ENCODE measurements around the gene FHOD1.

Gene FHOD1

DNA sequence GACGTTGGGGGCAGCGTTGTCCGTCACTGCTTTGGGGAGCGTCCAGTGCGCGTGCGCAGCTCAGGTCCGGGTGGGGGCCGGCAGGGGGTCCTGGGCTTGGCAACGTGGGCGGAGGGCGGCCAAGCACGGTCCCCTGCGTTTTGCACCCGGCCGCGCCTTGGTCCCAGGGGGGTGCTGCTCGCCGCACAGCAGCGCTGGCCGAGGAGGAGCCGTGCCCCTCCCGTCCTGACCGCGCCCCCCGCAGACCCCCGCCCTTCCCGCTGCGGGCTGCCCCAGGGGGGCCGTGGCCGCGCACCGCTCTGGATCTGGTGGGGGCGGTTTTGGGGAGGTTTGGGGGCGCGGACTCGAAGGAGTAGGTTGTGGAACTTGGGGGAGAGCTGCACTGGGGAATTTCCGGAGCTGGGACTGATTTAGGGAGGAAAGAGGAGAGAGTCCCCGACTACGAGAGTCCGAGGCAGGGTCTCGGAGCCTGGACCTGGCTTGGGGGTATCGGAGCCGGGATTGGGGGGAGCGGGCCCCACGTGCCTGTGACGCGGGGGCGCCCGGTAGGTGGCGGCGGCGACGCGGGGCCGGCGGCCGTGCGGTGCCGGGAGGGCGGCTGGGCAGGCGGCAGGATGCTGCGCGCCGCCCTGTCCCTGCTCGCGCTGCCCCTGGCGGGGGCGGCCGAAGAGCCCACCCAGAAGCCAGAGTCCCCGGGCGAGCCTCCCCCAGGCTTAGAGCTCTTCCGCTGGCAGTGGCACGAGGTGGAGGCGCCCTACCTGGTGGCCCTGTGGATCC lies 1.3 kb upstream of the FHOD1 start, which contains the start of gene SLC9A5:
SLC9A5 (plus strand) TSS at position 579 of the 777 bp plus-strand sequence; CDS start at position 615, 36 bp downstream.
- peak; percentile 46 for DNase-seq (ENCODE audit: low read depth)

DNA sequence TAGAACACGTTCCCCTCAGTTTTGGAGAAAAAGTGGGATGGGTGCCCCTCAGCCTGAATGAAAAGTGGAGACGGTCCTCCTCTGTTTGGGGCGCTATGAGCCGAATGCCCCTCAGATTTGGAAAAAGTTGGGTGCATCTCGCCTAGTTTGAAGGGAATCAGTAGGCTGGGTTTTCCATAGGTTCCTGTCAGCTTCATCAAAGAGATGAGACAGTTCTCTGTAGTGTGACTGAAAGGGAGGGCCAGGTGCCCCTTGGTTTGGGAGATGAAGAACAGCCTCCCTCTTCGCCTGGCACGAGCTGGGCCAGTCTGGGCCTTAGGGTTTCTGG lies 756 bp upstream of the FHOD1 start:
- no peak for DNase-seq (ENCODE audit: low read depth)

DNA sequence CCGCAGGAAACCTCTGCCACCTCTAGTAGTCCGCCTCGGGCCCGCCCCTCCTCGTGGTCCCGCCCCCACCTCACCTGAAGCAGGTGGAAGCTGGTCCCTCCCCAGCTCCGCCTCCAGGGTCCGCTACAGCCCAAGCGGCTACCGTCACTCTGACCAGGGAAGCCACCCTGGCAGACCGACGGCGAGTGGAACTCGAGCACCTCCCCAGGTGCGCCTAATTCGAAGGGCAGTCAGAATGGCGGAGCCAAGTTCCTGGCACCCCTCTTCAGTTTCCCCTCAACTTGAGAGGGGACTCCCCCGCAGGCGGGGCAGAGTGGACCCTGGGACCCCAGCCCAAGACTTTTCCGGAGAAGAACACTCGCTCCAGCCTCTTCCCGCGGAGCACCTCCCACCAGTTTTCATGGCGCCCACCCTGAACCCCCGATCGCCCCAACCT lies 507 bp downstream of the FHOD1 start:
- DNase-seq (ENCODE audit: low read depth), result no peak

DNA sequence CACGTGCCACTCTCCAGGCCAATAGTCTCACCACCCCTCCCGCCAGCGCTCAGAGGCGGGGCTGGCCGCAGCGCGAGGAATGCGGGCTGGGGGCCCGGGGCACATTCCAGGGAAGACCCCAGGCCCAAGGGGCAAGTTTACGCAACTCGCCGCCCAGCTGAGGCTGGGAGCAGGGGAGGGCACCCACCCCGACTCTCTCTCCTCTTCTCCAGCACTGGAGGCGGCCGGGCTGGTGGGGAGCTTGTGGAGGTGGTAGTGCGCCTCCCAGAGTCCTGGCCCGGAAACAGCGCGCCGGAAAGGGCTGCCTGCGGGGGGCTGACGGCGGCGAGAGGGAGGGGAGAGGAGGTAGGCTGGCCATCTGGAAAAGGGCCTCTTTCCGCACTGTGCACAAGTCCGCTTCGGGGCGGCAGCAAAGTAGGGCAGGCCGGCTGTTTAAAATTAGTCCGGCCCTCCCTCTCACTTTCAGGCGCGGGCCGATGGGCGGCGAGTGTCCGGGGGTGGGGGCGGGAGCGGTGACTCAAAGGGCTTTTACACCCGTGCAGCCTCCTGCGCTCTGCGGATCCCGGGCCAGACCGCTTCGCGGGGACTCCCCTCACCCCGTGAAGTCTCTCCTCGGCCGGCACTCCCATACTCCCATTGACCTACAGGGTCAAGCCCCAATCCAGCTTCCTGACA lies 1.1 kb downstream of the FHOD1 start:
- peak; percentile 93 for DNase-seq (ENCODE audit: low read depth)

DNA sequence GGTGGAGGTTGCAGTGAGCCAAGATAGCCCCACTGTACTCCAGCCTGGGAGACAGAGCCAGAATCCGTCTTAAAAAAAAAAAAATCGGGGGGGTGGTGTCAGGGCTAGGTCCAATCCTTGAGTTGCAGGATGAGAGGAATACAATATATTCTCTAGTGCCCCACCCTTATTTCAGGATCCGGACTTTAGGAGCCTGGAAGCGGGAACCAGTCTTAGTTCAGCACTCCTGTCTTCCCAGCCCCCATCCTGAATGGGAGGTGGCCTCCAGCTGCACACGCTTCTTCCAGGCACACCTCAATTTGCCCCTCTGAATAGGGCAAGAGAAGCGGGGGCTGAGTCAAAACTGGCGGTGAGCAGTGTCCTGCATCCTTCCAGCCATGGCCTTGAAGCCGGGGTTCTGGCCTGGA lies 1.6 kb downstream of the FHOD1 start:
- DNase-seq (ENCODE audit: low read depth), result no peak

DNA sequence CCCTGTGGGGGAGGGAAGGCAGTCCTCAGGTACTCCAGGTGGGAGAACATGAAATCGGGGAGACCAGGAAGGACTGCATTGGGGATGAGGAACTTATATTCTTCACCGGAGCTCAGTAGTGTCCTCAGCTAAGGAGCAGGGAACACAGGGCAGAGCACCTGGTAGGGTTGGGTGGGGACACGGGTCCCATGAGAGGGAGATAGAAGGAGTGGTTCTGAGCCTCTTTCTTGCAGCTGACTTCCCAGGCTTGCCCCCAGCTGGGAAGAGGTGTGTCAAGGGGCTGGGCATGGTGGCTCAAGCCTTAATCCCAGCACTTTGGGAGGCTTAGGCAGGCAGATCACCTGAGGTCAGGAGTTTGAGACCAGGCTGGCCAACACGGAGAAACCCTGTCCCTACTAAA lies 2.1 kb downstream of the FHOD1 start:
- DNase-seq (ENCODE audit: low read depth), result no peak

DNA sequence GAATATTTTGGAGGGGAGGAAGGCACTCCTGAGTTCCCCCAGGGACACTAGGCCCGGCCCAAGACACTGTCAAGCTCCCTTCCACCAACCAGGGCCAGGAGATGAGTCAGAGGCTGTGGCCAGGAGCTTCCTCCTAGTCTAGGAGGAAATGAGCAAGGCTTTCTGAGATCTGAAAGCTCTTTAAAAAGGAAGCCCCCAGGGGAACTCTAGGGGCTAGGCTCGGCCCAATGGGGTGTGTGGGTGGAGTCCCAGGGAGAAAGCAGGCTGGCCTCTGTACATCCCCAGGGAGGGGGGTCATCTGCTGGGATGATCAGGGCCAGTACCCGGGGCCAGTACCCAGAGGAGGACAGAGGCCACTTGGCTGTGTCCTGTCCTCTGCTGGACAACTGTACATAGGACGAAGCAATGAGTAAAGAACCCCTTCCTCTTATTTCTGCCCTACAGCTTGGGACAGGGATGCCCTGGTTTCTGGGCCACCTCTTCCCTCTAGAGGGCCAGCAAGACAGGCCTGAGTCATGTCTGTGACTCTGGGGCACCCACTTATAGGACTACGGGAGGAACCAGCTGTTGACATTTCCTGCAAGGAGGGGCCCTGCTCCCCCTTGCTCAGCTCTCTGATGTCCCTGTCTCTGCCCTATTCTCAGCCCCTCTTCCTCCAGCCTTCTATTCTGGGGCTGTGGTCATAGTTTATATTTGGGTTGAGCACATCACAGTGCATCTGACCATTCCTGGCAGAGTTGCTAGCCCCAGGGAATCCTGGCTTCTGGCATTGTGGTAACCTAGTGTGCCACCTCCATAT lies 2.7 kb downstream of the FHOD1 start:
- peak; percentile 97 for DNase-seq (ENCODE audit: low read depth)

DNA sequence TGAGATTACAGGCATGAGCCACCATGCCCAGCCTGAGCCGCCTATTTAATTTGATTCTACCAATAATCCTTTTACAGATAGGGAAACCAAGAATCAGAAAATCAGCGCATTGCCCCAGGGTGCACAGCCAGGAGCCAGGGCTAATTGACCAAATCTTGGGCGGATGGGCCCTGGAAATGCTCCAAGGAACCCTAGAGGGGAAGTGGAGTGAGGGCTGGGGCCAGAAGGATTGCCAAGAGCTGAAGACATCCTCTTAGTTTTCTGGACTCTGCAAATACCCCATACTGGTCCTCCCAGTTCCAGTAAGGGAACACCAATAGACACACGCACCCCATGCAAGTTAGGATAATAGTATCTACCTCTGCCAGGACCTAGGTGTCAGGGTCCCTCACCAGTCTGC lies 3.8 kb downstream of the FHOD1 start:
- DNase-seq (ENCODE audit: low read depth), result peak; percentile 27

DNA sequence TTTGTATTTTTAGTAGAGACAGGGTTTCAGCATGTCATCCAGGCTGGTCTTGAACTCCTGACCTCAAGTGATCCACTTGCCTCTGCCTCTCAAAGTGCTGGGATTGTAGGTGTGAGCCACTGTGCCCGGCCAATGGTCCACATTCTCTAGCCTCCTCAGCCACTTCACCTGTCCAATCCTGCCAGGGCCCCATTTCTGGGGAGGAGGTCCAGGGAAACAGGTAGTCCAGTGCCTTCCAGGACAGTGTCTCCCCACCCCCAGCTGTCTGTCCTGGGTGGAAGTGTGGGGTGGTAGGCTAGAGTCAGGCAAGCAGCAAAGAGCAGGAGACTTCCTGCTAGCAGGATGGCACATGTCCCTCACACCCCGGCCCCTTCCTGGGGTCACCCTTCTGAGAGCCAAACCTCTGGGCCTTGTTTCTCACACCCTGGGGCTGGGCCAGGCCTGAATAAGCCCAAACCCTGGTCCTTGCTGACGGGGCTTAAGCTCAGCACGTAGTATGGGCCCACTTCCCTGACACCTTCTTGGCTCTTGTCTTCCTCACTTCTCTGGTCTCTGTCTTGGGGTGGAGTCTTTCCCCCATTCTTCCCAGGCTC lies 5.0 kb downstream of the FHOD1 start:
- no peak for DNase-seq (ENCODE audit: low read depth)

DNA sequence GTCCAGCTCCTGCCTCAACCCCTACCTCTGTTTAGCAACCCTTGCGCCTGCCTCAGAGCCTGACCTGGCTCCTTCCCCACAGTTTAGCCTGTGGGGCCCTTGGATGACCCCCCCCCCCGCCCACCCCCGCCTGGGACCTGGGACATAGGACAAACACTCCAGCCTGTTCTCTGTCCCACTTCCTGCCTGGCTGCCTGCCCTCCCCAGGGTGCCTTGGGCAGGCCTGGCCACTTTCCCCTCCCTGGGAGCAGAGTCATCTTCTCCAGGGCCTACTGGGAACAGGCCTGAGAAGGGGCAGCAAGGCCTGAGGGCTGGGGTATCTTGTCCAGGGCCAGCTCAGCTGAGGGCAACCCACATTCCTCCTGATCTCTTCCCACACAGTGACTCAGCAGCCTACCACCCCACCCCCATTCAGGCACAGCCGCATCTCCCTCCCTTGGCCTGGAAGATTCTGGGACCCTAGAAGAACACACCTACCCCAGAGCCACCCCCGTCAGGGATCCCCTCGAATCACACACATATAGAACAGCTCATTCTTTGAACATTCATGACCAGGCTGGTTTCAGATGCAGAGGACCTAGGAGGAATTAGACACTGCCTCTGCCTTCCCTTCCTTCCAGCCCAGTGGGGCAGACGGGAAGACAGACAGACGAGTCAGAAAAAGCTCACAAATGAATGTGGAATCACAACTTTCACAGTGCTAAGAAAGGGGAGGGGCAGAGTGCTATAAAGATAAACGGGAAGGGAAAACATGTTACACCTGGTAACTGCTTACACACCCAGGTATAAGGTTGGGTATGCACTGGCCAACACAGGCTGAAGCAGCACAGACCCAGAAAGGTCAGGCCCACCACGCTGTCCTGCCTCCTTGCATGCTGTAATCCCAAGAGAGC lies 6.0 kb downstream of the FHOD1 start:
- peak; percentile 98 for DNase-seq (ENCODE audit: low read depth)

DNA sequence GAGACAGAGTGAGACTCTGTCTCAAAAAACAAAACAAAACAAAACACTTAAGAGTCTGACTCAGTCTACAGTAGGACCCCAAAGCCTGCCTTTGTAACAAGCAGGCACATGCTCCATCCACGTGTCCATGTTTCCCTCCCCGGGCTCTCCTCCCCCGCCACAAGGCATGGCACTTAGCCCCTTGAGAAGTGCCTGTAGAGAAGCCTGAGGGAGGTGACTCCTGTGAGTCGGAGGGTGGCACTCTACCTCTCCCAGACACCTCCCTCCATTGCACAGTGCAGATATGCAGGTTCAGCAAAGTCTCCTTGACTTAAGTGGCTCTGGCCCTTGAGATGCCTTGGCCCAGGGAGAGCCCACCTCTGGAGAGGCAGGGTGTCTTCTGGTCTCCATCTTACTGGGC lies 6.8 kb downstream of the FHOD1 start:
- peak; percentile 74 for DNase-seq (ENCODE audit: low read depth)

DNA sequence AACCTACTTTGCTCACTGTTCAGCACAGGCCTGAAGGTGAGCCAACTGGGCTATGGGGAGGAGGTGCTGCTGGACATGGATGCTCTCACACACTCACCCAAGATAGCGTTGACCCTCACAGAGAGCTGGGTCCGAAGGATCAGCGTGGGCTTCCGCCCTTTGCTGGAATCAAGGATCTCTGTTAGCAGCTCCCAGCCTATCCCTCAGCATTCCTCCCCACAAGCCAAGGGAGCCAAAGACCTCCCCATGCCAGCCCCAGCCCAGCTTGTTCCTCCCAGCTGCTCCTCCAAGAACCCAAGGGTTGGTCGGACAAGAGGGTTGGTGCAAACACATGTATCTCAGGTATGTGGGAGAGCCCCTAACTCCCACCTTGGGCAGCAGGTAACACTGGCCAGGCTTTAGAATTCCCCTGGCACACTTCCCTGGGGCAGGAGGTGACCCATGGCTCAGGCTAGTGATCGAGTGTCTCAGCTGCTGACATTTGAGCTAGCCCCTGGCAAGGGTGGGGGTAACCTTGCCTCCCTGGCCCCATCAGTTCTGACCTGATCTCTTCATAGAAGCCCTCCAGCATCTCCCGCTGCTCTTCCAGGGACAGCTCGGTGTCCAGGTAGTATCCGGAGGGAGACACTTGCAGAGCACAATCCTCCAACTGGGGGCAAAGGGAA lies 8.3 kb downstream of the FHOD1 start:
- no peak for DNase-seq (ENCODE audit: low read depth)

DNA sequence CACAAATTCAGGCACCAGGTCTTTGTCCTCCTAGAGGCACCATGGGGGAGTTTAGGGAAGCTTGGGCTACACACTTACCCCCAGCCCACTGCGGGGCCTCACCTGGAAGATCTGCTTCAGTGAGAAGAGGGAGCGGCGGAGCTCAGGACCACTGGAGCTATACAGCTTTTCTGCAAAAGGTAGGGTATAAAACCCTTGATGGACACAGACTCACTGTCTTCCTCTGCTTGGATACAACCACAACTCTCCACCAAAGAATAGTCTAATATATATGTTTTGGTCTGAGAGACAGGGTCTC lies 9.1 kb downstream of the FHOD1 start:
- DNase-seq (ENCODE audit: low read depth), result no peak

DNA sequence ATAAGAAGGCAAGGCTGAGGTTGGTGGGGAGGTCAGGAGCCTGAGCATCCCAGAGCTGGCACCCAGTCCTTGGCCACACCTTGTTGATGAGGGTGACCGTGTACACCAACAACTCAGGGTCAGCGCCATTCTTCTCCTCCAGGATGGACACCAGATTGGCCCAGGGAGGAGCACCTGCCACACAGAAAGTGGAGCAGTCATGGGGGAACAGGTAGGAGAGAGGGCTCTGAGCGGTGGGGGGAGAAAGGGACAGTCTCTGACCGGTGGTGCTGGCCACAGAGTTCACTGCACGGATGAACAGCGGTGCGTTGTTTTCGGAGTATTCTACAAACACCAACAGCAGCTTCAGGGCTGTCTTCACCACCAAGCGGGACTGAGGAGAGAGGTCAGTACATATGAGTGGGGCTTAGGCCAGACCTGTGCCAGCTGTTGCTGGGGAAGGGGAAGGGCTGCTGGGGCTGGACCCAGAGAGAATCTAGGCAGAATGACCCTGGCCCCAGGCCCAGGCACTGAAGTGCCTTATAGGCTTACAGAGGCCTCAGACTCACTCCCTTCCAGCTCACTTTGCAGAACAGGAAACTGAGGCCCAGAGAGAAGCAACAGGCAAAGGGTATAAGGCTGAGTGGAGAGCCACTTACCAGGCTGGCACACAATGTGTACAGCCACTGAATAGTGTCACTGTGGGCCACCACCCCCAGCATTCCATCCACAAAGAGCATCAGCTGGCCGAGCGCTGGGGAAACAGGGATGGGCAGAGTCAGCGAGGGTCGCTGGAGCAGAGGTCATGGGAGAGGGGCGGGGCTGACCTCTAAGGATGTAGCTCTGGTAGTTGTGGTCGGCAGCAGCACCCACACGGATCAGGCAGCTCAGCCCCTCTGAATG lies 9.6 kb downstream of the FHOD1 start:
- no peak for DNase-seq (ENCODE audit: low read depth)

DNA sequence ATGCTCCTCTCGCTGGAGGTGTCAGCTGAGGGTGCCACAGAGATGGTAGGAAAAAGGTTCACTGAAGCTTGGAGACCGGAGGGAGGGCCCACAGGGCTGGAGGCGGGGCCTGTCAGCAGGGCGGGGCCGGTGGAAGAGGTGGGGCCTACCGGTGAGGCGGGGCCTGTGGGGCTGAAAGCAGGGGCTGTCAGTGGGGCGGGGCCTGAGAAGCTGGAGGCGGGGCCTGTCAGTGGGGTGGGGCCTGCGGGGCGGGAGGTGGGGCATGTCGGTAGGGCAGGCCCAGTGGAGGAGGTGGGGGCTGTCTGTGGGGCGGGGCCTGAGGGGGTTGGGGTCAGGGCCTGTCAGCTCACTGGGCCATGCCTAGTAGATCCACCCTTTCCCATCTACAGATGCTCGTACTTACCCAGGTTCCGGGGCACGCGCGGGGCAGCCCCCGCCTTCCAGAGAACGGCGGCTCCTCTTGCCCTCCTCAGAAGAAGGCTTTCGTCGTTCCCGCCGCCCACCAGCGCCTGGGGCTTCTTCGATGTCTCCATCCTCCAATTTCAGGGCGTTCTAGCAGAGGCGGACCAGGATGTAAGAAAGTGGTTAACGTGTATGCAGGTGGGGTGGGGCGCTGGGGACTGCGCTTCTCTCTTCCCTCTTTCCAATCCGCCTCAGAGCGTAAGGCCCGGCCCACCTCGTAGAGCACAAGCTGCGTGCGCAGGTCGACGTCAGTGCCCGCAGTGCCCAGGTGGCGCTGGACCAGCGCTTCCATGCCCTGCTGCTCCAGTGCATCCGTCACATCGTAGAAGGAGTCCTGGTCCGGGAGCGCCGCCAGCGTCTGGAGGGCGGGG lies 10.5 kb downstream of the FHOD1 start:
- peak; percentile 68 for DNase-seq (ENCODE audit: low read depth)

DNA sequence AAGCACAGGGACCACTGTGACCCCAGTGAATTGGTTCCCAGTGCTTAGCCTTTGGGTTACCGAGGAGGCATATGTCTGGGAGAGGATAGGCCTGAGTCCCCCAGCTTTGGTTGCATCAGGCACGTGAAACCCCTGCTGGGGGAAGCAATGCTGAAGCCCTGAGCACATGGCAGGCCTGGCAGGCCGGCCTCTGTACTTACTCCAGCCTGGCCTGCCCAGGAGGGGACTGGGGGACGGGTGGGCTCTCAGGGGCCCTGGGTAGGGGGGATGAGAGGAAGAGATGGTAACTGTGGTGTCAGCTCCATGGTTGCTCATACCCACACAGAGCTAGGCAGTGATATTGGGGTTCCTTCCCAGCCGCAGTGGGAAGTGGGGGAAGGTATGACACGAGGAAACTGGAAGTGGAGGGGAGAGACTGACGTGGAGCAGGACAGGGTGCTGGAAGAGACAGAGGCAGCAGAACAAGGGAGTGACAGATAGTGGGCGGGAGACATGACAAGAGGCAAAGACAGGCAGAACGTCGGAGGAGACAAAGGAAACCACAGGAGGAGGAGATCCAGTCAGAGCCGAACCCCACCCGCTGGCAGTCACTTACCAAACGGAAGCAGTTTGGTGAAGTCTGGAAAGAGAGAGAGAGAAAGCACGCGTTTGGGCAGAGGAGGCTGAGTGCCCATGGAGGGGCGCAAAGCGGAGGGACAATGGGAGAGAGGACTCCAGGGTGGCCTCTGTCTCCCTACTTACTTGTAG lies 11.3 kb downstream of the FHOD1 start:
- DNase-seq (ENCODE audit: low read depth), result no peak

DNA sequence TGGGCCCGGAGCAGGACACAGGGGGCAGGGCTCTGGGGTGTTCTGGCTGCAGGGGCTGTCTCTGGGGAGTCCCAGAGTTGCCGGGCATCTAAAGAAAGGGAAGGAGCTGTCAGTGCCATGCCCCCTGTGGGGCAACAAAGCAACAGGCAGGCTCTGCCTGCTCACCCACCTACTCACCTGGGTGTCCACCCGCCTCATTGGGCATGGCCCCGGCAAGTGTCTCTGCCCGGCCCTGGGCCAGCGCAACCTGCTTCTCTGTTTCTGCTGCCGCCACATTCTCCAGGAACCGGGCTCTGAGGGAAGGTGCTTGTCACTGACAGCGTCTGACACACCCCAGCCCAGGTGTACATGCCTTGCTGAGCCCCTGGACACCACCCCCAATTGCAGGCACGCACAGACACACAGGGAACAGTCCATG lies 13.1 kb downstream of the FHOD1 start:
- DNase-seq (ENCODE audit: low read depth), result no peak

DNA sequence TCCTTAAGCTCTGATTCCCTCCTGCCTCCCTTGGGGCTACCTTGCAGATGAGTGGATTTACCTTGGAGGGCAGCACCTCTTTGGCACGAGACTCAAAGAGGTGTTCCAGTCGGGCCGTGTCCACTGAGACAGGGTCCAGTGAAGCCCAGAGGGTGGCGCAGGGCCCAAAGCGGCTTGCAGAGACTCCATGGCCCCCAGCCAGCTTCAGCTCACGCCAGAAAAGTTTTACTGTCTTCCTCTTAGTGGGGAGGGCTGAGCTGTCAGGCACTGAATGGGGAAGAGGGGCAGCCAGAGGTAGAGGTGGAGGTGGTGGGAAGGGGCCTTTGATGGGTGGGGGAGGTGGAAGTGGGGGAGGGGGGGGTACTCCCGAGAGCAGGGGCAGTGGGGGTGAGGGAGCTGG lies 13.7 kb downstream of the FHOD1 start:
- no peak for DNase-seq (ENCODE audit: low read depth)

All from EH (cell line).